SK-N-SH (cell line): ENCODE data around the gene RHOT1. TPM values are rescaled to one million over a fixed set of nuclear protein-coding genes. Genes with fewer than 3 reads are reported as not detected.
A peak's percentile ranks its signal among the peaks of the same experiment; 100 is the strongest.

Experiments used
- CTCF ChIA-PET: fragments of 300-600, 350-600 bp; formaldehyde crosslinking; extraction: SDS; loops from one replicate; lab custom pipeline; 2021; lab: Yijun Ruan, JAX
- POLR2A ChIA-PET: fragments of 350-600 bp; sonication (Branson Sonifier 250); formaldehyde crosslinking; extraction: SDS; loops from one replicate; lab custom pipeline; 2020; ENCODE audit warnings: antibody characterized with exemption, inconsistent platforms; lab: Yijun Ruan, JAX
- DNase-seq: peaks from one replicate; pipeline ENCODE4 v3.0.0; 2012
- H2AFZ ChIP-seq: fragments of 200-600 bp; sonication (generic); 2 replicates; pipeline ENCODE4 v1.8.1; 2016; ENCODE audit warnings: antibody characterized with exemption, mild to moderate bottlenecking, low read depth
- H3F3A ChIP-seq: fragments of 200-600 bp; sonication (generic); replicated peaks from 2 replicates; pipeline ENCODE3; 2016; ENCODE audit warnings: antibody characterized with exemption, mild to moderate bottlenecking; ENCODE audit not compliant: insufficient read depth
- H3K27ac ChIP-seq, 2 experiments: fragments of 200-500 bp in 1 of 2; fragments of 200-600 bp in 1 of 2; sonication (Bioruptor generic) in 1 of 2; sonication (generic), shearing (Covaris generic) in 1 of 2; 2 replicates each; pipeline versions ENCODE4 v1.5.1 to v1.6.1; 2014 to 2016; ENCODE audit warnings: low read depth in 2 of 2, inconsistent platforms in 1 of 2, low read length in 1 of 2, mild to moderate bottlenecking in 1 of 2, mixed read lengths in 1 of 2
- H3K27me3 ChIP-seq: fragments of 200-600 bp; sonication (generic), shearing (Covaris generic); 2 replicates; pipeline ENCODE4 v1.6.1; 2016; ENCODE audit warnings: mixed run types; ENCODE audit not compliant: insufficient read depth
- H3K36me3 ChIP-seq, 2 experiments: fragments of 200-500 bp in 1 of 2; fragments of 200-600 bp in 1 of 2; sonication (Bioruptor generic) in 1 of 2; sonication (generic) in 1 of 2; replicated peaks in 1 of 2; 2 replicates each; pipeline versions ENCODE3 to v1.5.1; 2014 to 2016; ENCODE audit warnings: low read length in 1 of 2, mild to moderate bottlenecking in 1 of 2; ENCODE audit not compliant: insufficient read depth in 2 of 2, control insufficient read depth in 1 of 2
- H3K4me1 ChIP-seq, 2 experiments: fragments of 200-500 bp in 1 of 2; fragments of 200-600 bp in 1 of 2; sonication (Bioruptor generic) in 1 of 2; sonication (generic), shearing (Covaris generic) in 1 of 2; 2 replicates each; pipeline versions ENCODE4 v1.5.1 to v1.6.1; 2014 to 2016; ENCODE audit warnings: low read depth in 1 of 2, low read length in 1 of 2, mixed run types in 1 of 2; ENCODE audit not compliant: insufficient read depth in 2 of 2, control insufficient read depth in 1 of 2
- H3K4me2 ChIP-seq: fragments of 200-600 bp; sonication (generic), shearing (Covaris generic); 2 replicates; pipeline ENCODE4 v1.6.1; 2017; ENCODE audit warnings: mixed run types
- H3K4me3 ChIP-seq, 2 experiments: fragments of 200-500 bp in 1 of 2; fragments of 200-600 bp in 1 of 2; sonication (Bioruptor generic) in 1 of 2; sonication (generic), shearing (Covaris generic) in 1 of 2; 2 replicates each; pipeline versions ENCODE4 v1.5.1 to v1.8.1; 2014 to 2016; ENCODE audit warnings: low read depth in 2 of 2, inconsistent platforms in 1 of 2, low read length in 1 of 2, mild to moderate bottlenecking in 1 of 2, mixed read lengths in 1 of 2, moderate library complexity in 1 of 2
- H3K79me2 ChIP-seq: fragments of 200-600 bp; sonication (generic); 2 replicates; pipeline ENCODE4 v1.8.1; 2017; ENCODE audit warnings: mild to moderate bottlenecking; ENCODE audit not compliant: insufficient read depth
- H3K9ac ChIP-seq: fragments of 200-600 bp; sonication (generic); 2 replicates; pipeline ENCODE4 v1.6.1; 2017; ENCODE audit warnings: mixed run types
- H3K9me2 ChIP-seq: fragments of 200-600 bp; sonication (generic); 2 replicates; pipeline ENCODE4 v1.6.1; 2017; ENCODE audit warnings: mixed run types
- H3K9me3 ChIP-seq: fragments of 200-600 bp; sonication (generic); 2 replicates; pipeline ENCODE4 v1.6.1; 2017; ENCODE audit warnings: mixed run types, mild to moderate bottlenecking, moderate library complexity
- H4K20me1 ChIP-seq: fragments of 200-600 bp; sonication (generic); 2 replicates; pipeline ENCODE4 v1.6.1; 2017; ENCODE audit warnings: mild to moderate bottlenecking, mixed run types; ENCODE audit not compliant: insufficient read depth
- CHD2 ChIP-seq: fragments of 150-350 bp; IDR thresholded peaks from 2 replicates; pipeline ENCODE4 v1.6.1; 2018; ENCODE audit warnings: low read length; ENCODE audit not compliant: partially characterized antibody
- CTCF ChIP-seq: fragments of 200-600 bp; sonication (generic); IDR thresholded peaks from 2 replicates; pipeline ENCODE4 v1.6.1; 2017; ENCODE audit warnings: antibody characterized with exemption, mild to moderate bottlenecking, moderate library complexity
- EP300 ChIP-seq, 2 experiments: IDR thresholded peaks; 2 replicates each; pipeline versions ENCODE4 v1.4.0 to v1.6.1; 2012; ENCODE audit warnings: borderline replicate concordance in 1 of 2, low read depth in 1 of 2, low read length in 1 of 2
- EZH2phosphoT487 ChIP-seq: fragments of 200-600 bp; sonication (generic); IDR thresholded peaks from 2 replicates; pipeline ENCODE4 v1.6.1; 2017; ENCODE audit warnings: low read depth, mixed run types, mild to moderate bottlenecking, antibody characterized with exemption, moderate library complexity, borderline replicate concordance
- FOXJ3 ChIP-seq: sonication (generic); formaldehyde crosslinking; IDR thresholded peaks from 2 replicates; pipeline ENCODE4 v1.5.1; 2020; ENCODE audit warnings: mild to moderate bottlenecking, missing genetic modification reagents
- JUND ChIP-seq: IDR thresholded peaks from 2 replicates; pipeline ENCODE4 v1.4.0; 2012
- MEF2A ChIP-seq: IDR thresholded peaks from 2 replicates; pipeline ENCODE4 v1.4.0; 2012; ENCODE audit warnings: low read depth, borderline replicate concordance
- NFIC ChIP-seq: IDR thresholded peaks from 2 replicates; pipeline ENCODE4 v1.4.0; 2012; ENCODE audit warnings: borderline replicate concordance
- POLR2AphosphoS5 ChIP-seq: IDR thresholded peaks from 2 replicates; pipeline ENCODE4 v1.6.1; 2012; ENCODE audit warnings: low read depth, low read length
- REST ChIP-seq: IDR thresholded peaks from 2 replicates; pipeline ENCODE4 v1.6.1; 2012; ENCODE audit warnings: mild to moderate bottlenecking, low read depth, low read length, moderate library complexity
- RFX5 ChIP-seq: IDR thresholded peaks from 2 replicates; pipeline ENCODE4 v1.6.1; 2012; ENCODE audit warnings: mild to moderate bottlenecking, improper control_type of control experiment, low read length
- RXRA ChIP-seq: IDR thresholded peaks from 2 replicates; pipeline ENCODE4 v1.4.0; 2012; ENCODE audit warnings: low read depth, mild to moderate bottlenecking, borderline replicate concordance
- SMC3 ChIP-seq: IDR thresholded peaks from 2 replicates; pipeline ENCODE4 v1.6.1; 2012; ENCODE audit warnings: low read depth, low read length, improper control_type of control experiment
- TAF1 ChIP-seq: IDR thresholded peaks from 2 replicates; pipeline ENCODE4 v1.6.1; 2012; ENCODE audit warnings: low read depth, mild to moderate bottlenecking, low read length, moderate library complexity, borderline replicate concordance
- TCF12 ChIP-seq: IDR thresholded peaks from 2 replicates; pipeline ENCODE4 v1.4.0; 2012
- TEAD4 ChIP-seq: IDR thresholded peaks from 2 replicates; pipeline ENCODE4 v1.4.0; 2012; ENCODE audit warnings: mild to moderate bottlenecking, borderline replicate concordance; ENCODE audit not compliant: insufficient read depth
- YY1 ChIP-seq: IDR thresholded peaks from 2 replicates; pipeline ENCODE4 v1.4.0; 2012; ENCODE audit warnings: low read depth, mild to moderate bottlenecking
- WGBS: methylation state at CpG from one replicate; pipeline ENCODE4 v1.1.6; 2017; ENCODE audit warnings: low lambda C conversion rate; 5-methylcytosine and 5-hydroxymethylcytosine counted together
- polyA plus RNA-seq, 3 experiments: library from polyadenylated mRNA; depleted of rRNA; stranded (reverse); fragments of >200 nt; gene quantifications; 2 replicates each; pipeline ENCODE4 v1.2.3, GENCODE V29; 2012
- TF ChIP-seq, protein P1 (sequence below): fragments of 150-350 bp; IDR thresholded peaks from 2 replicates; pipeline ENCODE4 v1.6.1; 2017; ENCODE audit warnings: antibody characterized with exemption, low read length, low read depth, borderline replicate concordance
- TF ChIP-seq, protein P2 (sequence below): IDR thresholded peaks from 2 replicates; pipeline ENCODE4 v1.4.0; 2012; ENCODE audit warnings: low read depth
- TF ChIP-seq, protein P3 (sequence below): IDR thresholded peaks from 2 replicates; pipeline ENCODE4 v1.4.0; 2012; ENCODE audit warnings: low read depth, borderline replicate concordance
- TF ChIP-seq, protein P4 (sequence below): IDR thresholded peaks from 2 replicates; pipeline ENCODE4; 2012

Gene RHOT1
- polyA plus RNA-seq, 1 of the 3 experiments (the other 2 are of a cell fraction) = 25.0 TPM

DNA sequence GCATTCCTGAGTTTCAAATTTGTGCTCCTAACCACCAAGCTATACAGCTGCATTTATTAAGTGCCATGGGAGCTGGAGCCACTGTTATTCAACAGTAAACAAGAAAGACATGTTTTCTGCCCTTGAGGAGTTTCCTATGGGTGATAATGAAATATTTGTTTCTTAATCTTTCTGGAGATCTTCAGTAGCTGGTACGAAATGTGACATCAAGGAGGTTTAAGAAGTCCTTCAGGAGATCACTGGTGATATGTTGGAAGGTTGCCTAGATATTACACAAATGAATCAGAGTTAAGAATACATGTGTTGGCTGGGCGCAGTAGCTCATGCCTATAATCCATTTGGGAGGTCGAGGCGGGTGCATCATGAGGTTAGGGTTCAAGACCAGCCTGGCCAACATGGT, 14.9 kb downstream of the RHOT1 start:
- POLR2A ChIA-PET = no interaction called here
- TF ChIP-seq YY1 = no peak
- TF ChIP-seq NFIC = peak; percentile 45; the same call in 1 of the 2 replicates
- no peak for TF ChIP-seq TEAD4
- TF ChIP-seq TCF12 = peak; percentile 46; the same call in 1 of the 2 replicates
- TF ChIP-seq MEF2A = no peak
- no peak for TF ChIP-seq CTCF
- no peak for TF ChIP-seq EZH2phosphoT487
- TF ChIP-seq, protein P1, sequence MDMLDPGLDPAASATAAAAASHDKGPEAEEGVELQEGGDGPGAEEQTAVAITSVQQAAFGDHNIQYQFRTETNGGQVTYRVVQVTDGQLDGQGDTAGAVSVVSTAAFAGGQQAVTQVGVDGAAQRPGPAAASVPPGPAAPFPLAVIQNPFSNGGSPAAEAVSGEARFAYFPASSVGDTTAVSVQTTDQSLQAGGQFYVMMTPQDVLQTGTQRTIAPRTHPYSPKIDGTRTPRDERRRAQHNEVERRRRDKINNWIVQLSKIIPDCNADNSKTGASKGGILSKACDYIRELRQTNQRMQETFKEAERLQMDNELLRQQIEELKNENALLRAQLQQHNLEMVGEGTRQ = no peak
- TF ChIP-seq RFX5 = no peak
- peak; percentile 41 for TF ChIP-seq JUND
- no peak for TF ChIP-seq REST
- TF ChIP-seq, protein P2, sequence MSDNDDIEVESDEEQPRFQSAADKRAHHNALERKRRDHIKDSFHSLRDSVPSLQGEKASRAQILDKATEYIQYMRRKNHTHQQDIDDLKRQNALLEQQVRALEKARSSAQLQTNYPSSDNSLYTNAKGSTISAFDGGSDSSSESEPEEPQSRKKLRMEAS = 0 out of 2 replicates have a peak, but pooled peaks have one; percentile 26
- no peak for TF ChIP-seq CHD2
- TF ChIP-seq, protein P3, sequence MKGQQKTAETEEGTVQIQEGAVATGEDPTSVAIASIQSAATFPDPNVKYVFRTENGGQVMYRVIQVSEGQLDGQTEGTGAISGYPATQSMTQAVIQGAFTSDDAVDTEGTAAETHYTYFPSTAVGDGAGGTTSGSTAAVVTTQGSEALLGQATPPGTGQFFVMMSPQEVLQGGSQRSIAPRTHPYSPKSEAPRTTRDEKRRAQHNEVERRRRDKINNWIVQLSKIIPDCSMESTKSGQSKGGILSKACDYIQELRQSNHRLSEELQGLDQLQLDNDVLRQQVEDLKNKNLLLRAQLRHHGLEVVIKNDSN = no peak
- TF ChIP-seq POLR2AphosphoS5 = no peak
- TF ChIP-seq RXRA = no peak; the same call in 1 of the 2 replicates
- TF ChIP-seq, protein P4, sequence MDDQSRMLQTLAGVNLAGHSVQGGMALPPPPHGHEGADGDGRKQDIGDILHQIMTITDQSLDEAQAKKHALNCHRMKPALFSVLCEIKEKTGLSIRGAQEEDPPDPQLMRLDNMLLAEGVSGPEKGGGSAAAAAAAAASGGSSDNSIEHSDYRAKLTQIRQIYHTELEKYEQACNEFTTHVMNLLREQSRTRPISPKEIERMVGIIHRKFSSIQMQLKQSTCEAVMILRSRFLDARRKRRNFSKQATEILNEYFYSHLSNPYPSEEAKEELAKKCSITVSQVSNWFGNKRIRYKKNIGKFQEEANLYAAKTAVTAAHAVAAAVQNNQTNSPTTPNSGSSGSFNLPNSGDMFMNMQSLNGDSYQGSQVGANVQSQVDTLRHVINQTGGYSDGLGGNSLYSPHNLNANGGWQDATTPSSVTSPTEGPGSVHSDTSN = peak; percentile 50
- TF ChIP-seq SMC3 = no peak
- TF ChIP-seq TAF1 = no peak
- TF ChIP-seq EP300 (IDR thresholded peaks at IDR 0.05; ENCODE audit: borderline replicate concordance in 1 of 2, low read depth in 1 of 2, low read length in 1 of 2) = no peak
- no peak for TF ChIP-seq FOXJ3
- TF ChIP-seq, all 33 proteins: peak for 5
- Histone ChIP-seq H3K9me2 (no peaks in the 10 kb centered on the region), H2AFZ (no peak overlapping the region), H3K27me3 (no peaks in the 10 kb centered on the region), H3K4me1 (peaks cover 0 to 19% of the 10 kb centered on the region in 2 experiments; a peak in 2 of 4 replicates), H3K4me3 (no peak overlapping the region), H3K4me2 (no peak overlapping the region), H3F3A (peaks cover 23% of the 10 kb centered on the region), H3K27ac (no peak overlapping the region; a peak in 1 of 4 replicates), H3K9me3 (no peaks in the 10 kb centered on the region), H3K36me3 (peaks cover 0 to 14% of the 10 kb centered on the region in 2 experiments), H4K20me1 (peaks cover 23% of the 10 kb centered on the region; the same call in 1 of the 2 replicates), H3K79me2 (peaks cover 25% of the 10 kb centered on the region), H3K9ac (no peak overlapping the region)
- DNase-seq = no peak
- 83% methylated on average over 4 of the region's 4 CpGs for WGBS
- CTCF ChIA-PET = no interaction called here
